HepG2 (cell line): ENCODE results near the gene IL1RAPL2. TPM values are rescaled to one million over a fixed set of nuclear protein-coding genes. Genes with fewer than 3 reads are reported as not detected.

Experiments used
- ATAC-seq: fragments of 200-7000 bp; cut with Tn5 transposase; 3 replicates; pipeline ENCODE4 v1.9.1; 2020; ENCODE audit warnings: mild to moderate bottlenecking, moderate library complexity
- BruUV-seq: library from RNA; stranded (reverse); fragments of 400-500 nt; replicated peaks from 2 replicates; lab custom pipeline; 2021; lab: Mats Ljungman, UMichigan
- CTCF ChIA-PET: fragments of 300-600 bp; formaldehyde crosslinking; extraction: SDS; loops from one replicate; lab custom pipeline; 2021; ENCODE audit warnings: low total read pairs, inconsistent platforms, low intra/inter-chr PET ratio; lab: Yijun Ruan, JAX
- POLR2A ChIA-PET: fragments of 350-600 bp; sonication (Branson Sonifier 250); formaldehyde crosslinking; loops from one replicate; lab custom pipeline; 2020; ENCODE audit warnings: antibody characterized with exemption, inconsistent platforms; lab: Yijun Ruan, JAX
- DNase-seq: peaks from one replicate; pipeline ENCODE4 v3.0.0-alpha.2; 2015; ENCODE audit warnings: low spot score
- FAIRE-seq: peaks from 3 replicates; lab custom pipeline; 2011; peaks lifted over from hg19 to GRCh38; lab: Jason Lieb, UNC
- H2AFZ ChIP-seq: one replicate; pipeline ENCODE4 v1.6.1; 2011; ENCODE audit warnings: low read length, inconsistent platforms
- H3K27ac ChIP-seq: fragments of 300-600 bp; 3 replicates; pipeline ENCODE4 v1.8.0; 2011; ENCODE audit warnings: mixed run types, mild to moderate bottlenecking, mixed read lengths, low read length, inconsistent platforms; ENCODE audit not compliant: insufficient read depth; ENCODE audit errors: extremely low read length
- H3K27me3 ChIP-seq, 2 experiments: fragments of 200-600 bp in 1 of 2; 2 replicates in 1 of 2; 3 replicates in 1 of 2; pipeline versions ENCODE4 v1.6.0 to v1.8.0; 2011; ENCODE audit warnings: low read length in 2 of 2, mild to moderate bottlenecking in 2 of 2, moderate library complexity in 2 of 2, inconsistent platforms in 1 of 2; ENCODE audit not compliant: insufficient read depth in 2 of 2, control insufficient read depth in 1 of 2
- H3K36me3 ChIP-seq, 2 experiments: fragments of 200-600 bp in 1 of 2; replicated peaks in 1 of 2; 2 replicates in 1 of 2; 3 replicates in 1 of 2; pipeline versions ENCODE4 v1.5.1 to v1.8.0; 2011; ENCODE audit warnings: low read length in 2 of 2, inconsistent platforms in 1 of 2; ENCODE audit not compliant: insufficient read depth in 2 of 2, control insufficient read depth in 1 of 2
- H3K4me1 ChIP-seq: 2 replicates; pipeline ENCODE4 v1.5.1; 2012; ENCODE audit warnings: low read length, inconsistent platforms; ENCODE audit not compliant: insufficient read depth
- H3K4me2 ChIP-seq: 2 replicates; pipeline ENCODE4 v1.6.0; 2011; ENCODE audit warnings: low read depth, low read length, inconsistent platforms
- H3K4me3 ChIP-seq, 3 experiments: fragments of 200-600 bp in 1 of 3; sonication (generic), shearing (Covaris generic) in 1 of 3; replicated peaks in 1 of 3; 2 replicates each; pipeline ENCODE4 v1.5.1; 2011 to 2016; ENCODE audit warnings: low read length in 3 of 3, inconsistent platforms in 2 of 3, low read depth in 2 of 3, mild to moderate bottlenecking in 2 of 3, control low read depth in 1 of 3, mixed read lengths in 1 of 3; ENCODE audit not compliant: insufficient read depth in 1 of 3
- H3K79me2 ChIP-seq: one replicate; pipeline ENCODE4 v1.6.1; 2011; ENCODE audit warnings: low read length, inconsistent platforms; ENCODE audit not compliant: insufficient read depth
- H3K9ac ChIP-seq: 2 replicates; pipeline ENCODE4 v1.6.0; 2011; ENCODE audit warnings: mild to moderate bottlenecking, low read depth, low read length, inconsistent platforms; ENCODE audit not compliant: insufficient read depth
- H3K9me3 ChIP-seq: 2 replicates; pipeline ENCODE4 v1.5.1; 2012; ENCODE audit warnings: mild to moderate bottlenecking, low read length
- H4K20me1 ChIP-seq: 2 replicates; pipeline ENCODE4 v1.6.0; 2011; ENCODE audit warnings: inconsistent platforms, mild to moderate bottlenecking, low read length, moderate library complexity; ENCODE audit not compliant: insufficient read depth
- FOXA3 ChIP-seq: IDR thresholded peaks from 2 replicates; pipeline ENCODE4 v1.6.1; 2016; ENCODE audit warnings: missing genetic modification reagents, missing compliant biosample characterization
- GFI1 ChIP-seq: sonication (generic); formaldehyde crosslinking; IDR thresholded peaks from 2 replicates; pipeline ENCODE4 v1.5.0; 2020; ENCODE audit warnings: missing genetic modification reagents, mild to moderate bottlenecking, borderline replicate concordance
- HNF1A ChIP-seq, 2 experiments: sonication (generic) in 1 of 2; formaldehyde crosslinking in 1 of 2; IDR thresholded peaks; 2 replicates each; pipeline versions ENCODE4 v1.4.0 to v1.6.1; 2016 to 2020; ENCODE audit warnings: borderline replicate concordance in 1 of 2, low read depth in 1 of 2, mild to moderate bottlenecking in 1 of 2, missing genetic modification reagents in 1 of 2
- KDM1A ChIP-seq: IDR thresholded peaks from 2 replicates; pipeline ENCODE4 v1.6.1; 2016; ENCODE audit warnings: missing compliant biosample characterization
- MBNL3 ChIP-seq: fragments of 250-450 bp; sonication (Bioruptor Pico); conservative IDR thresholded peaks from 2 replicates; pipeline ENCODE4 v1.8.0; 2022; ENCODE audit warnings: mild to moderate bottlenecking, inconsistent platforms
- MLXIP ChIP-seq: sonication (generic); formaldehyde crosslinking; IDR thresholded peaks from 2 replicates; pipeline ENCODE4 v1.9.0; 2021; ENCODE audit warnings: missing genetic modification reagents, borderline replicate concordance
- SMAD9 ChIP-seq: sonication (generic); formaldehyde crosslinking; IDR thresholded peaks from 2 replicates; pipeline ENCODE4 v1.5.1; 2020; ENCODE audit warnings: mild to moderate bottlenecking, missing genetic modification reagents
- THYN1 ChIP-seq: sonication (generic); formaldehyde crosslinking; IDR thresholded peaks from 2 replicates; pipeline ENCODE4 v1.8.1; 2023; ENCODE audit warnings: low read depth, mild to moderate bottlenecking, moderate library complexity, missing genetic modification reagents, borderline replicate concordance
- ZMAT5 ChIP-seq: sonication (generic); formaldehyde crosslinking; IDR thresholded peaks from 2 replicates; pipeline ENCODE4 v1.5.0; 2020; ENCODE audit warnings: mild to moderate bottlenecking, low read depth, missing genetic modification reagents, borderline replicate concordance
- ZNF224 ChIP-seq: sonication (generic); formaldehyde crosslinking; IDR thresholded peaks from 2 replicates; pipeline ENCODE4 v1.5.0; 2020; ENCODE audit warnings: mild to moderate bottlenecking, missing genetic modification reagents
- ZNF281 ChIP-seq: sonication (generic); formaldehyde crosslinking; IDR thresholded peaks from 2 replicates; pipeline ENCODE4 v1.4.0; 2020; ENCODE audit warnings: missing genetic modification reagents, borderline replicate concordance
- ZNF468 ChIP-seq: sonication (generic); formaldehyde crosslinking; IDR thresholded peaks from 2 replicates; pipeline ENCODE4 v1.8.0; 2022; ENCODE audit warnings: mild to moderate bottlenecking, moderate library complexity, missing genetic modification reagents
- ZNF564 ChIP-seq: sonication (generic); formaldehyde crosslinking; IDR thresholded peaks from 2 replicates; pipeline ENCODE4 v1.8.1; 2023; ENCODE audit warnings: mild to moderate bottlenecking, missing genetic modification reagents
- ZNF790 ChIP-seq: sonication (generic); formaldehyde crosslinking; IDR thresholded peaks from 2 replicates; pipeline ENCODE4 v1.8.0; 2022; ENCODE audit warnings: missing genetic modification reagents, mild to moderate bottlenecking, borderline replicate concordance
- WGBS: methylation state at CpG from one replicate; pipeline ENCODE4 v1.1.6; 2017; ENCODE audit warnings: low lambda C conversion rate; 5-methylcytosine and 5-hydroxymethylcytosine counted together
- in situ Hi-C: cut with HindIII; loops from 2 replicates; pipeline ENCODE4 v1.10.0; 2017; ENCODE audit warnings: low pct_unique_long_range_greater_than_20kb; ENCODE audit not compliant: extremely low pct_ligation_motif_present
- intact Hi-C: fragments of 100-400 bp; cut with micrococcal nuclease; formaldehyde crosslinking; loops from one replicate; pipeline ENCODE4 v1.10.0; 2022; ENCODE audit not compliant: unreplicated experiment
- polyA plus RNA-seq, 8 experiments: library from polyadenylated mRNA; depleted of rRNA in 3 of 8; stranded (reverse) in 7 of 8; unstranded in 1 of 8; fragments of >200 nt; fragmentation: Illumina TruSeq in 4 of 8; extraction: Trizol in 4 of 8; gene quantifications; 2 replicates each; pipeline versions ENCODE4 v1.2.1 to v1.2.3, GENCODE V29; 2011 to 2016; ENCODE audit warnings: low read depth in 4 of 8, missing spikeins in 1 of 8, mixed read lengths in 1 of 8; ENCODE audit not compliant: insufficient read depth in 1 of 8
- total RNA-seq, 5 experiments: library from RNA; depleted of rRNA; stranded (reverse); fragments of >200 nt; fragmentation: Illumina TruSeq; extraction: Trizol; gene quantifications; 2 replicates each; pipeline ENCODE4 v1.2.3, GENCODE V29; 2016; ENCODE audit warnings: low read depth in 1 of 5

Gene IL1RAPL2
- total and polyA plus RNA-seq, 2 of the 13 experiments (the other 11 are each of a cell fraction or from before 2014, with no cell fraction given), result not detected

GRCh38 chrX:105017641-105018040, 451.6 kb downstream of the IL1RAPL2 start:
- CTCF ChIA-PET, result no interaction called here
- no TSS peak for BruUV-seq
- POLR2A ChIA-PET, result no interaction called here
- Histone ChIP-seq H3K79me2 (no peaks in the 10 kb centered on the region), H3K4me3 (no peak overlapping the region), H4K20me1 (no peaks in the 10 kb centered on the region), H3K27me3 (no peaks in the 10 kb centered on the region), H3K9ac (no peak overlapping the region), H3K9me3 (no peaks in the 10 kb centered on the region), H2AFZ (no peak overlapping the region), H3K27ac (no peak overlapping the region), H3K4me1 (no peaks in the 10 kb centered on the region), H3K36me3 (no peaks in the 10 kb centered on the region), H3K4me2 (no peak overlapping the region)
- in situ Hi-C loops (no loop called here), intact Hi-C loops (no loop called here)
- WGBS, result 17% methylated on average over 2 of the region's 2 CpGs
- ATAC-seq, result no peak
- DNase-seq, result no peak
- FAIRE-seq, result no peak
- TF ChIP-seq ZNF564, result no peak
- no peak for TF ChIP-seq ZNF281 (CRISPR knock-in tag)
- no peak for TF ChIP-seq FOXA3 (CRISPR knock-in tag)
- no peak for TF ChIP-seq ZNF224 (CRISPR knock-in tag)
- TF ChIP-seq THYN1, result no peak
- no peak for TF ChIP-seq ZMAT5 (CRISPR knock-in tag)
- no peak for TF ChIP-seq GFI1 (CRISPR knock-in tag)
- no peak for TF ChIP-seq MLXIP (CRISPR knock-in tag)
- no peak for TF ChIP-seq SMAD9
- no peak for TF ChIP-seq ZNF468 (CRISPR knock-in tag)
- no peak for TF ChIP-seq ZNF790 (CRISPR knock-in tag)
- no peak for TF ChIP-seq HNF1A (IDR thresholded peaks at IDR 0.05; ENCODE audit: low read depth)
- TF ChIP-seq HNF1A (CRISPR knock-in tag; IDR thresholded peaks at IDR 0.05; ENCODE audit: borderline replicate concordance), result no peak
- no peak for TF ChIP-seq KDM1A (CRISPR knock-in tag)
- TF ChIP-seq MBNL3 (CRISPR knock-in tag), result no peak
